GM18861 (cell line): Measurements from ENCODE around the gene FARS2.

Experiments
- ATAC-seq: cut with Tn5 transposase; IDR thresholded peaks from one replicate; pipeline ENCODE4 v1.9.1; 2021; ENCODE audit not compliant: unreplicated experiment

Gene FARS2

DNA sequence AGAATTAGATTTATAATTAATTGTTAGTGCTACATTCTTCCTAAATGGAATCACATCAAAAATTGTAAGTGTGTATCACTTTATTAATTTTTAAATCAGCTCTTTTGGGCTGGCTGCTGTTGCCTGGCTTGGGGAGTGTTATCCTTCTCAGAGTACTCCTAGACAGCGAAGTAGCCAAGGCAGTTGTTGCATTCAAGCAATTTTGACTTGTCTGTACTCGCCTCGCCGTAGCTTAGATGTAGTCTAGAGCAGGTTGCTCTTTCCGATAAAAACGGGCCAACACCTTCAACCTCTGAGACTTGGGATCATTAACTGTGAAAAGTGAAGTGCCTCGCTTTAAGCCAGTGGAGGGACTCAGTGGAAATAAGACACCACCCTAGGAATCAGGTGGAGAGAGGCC, 151.3 kb downstream of the FARS2 start:
- no peak for ATAC-seq

DNA sequence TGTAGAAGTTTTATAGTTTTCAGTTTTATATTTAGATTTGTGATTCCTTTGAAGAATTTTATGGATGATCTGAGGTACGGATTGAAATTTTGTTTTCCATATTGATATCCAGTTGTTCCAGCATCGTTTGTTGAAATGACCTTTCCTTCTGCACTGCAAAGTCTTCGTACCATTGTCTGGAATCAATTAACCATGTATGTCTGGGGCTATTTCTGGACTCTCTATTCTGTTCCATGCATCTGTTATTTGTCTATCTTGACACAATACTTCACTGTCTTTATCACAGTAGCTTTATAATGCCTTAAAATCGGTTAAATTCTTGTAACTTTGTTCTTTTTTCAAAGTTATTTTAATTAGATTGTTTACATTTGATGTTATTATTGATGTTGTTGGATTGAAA, 154.9 kb downstream of the FARS2 start:
- no peak for ATAC-seq

- no peak for ATAC-seq
These were observed 161.1 kb downstream of the FARS2 start for GRCh38 chr6:5422321-5422915.

- no peak for ATAC-seq
These were observed 161.9 kb downstream of the FARS2 start for GRCh38 chr6:5423251-5423650.

GRCh38 chr6:5424726-5425125, 163.4 kb downstream of the FARS2 start:
- ATAC-seq: no peak

DNA sequence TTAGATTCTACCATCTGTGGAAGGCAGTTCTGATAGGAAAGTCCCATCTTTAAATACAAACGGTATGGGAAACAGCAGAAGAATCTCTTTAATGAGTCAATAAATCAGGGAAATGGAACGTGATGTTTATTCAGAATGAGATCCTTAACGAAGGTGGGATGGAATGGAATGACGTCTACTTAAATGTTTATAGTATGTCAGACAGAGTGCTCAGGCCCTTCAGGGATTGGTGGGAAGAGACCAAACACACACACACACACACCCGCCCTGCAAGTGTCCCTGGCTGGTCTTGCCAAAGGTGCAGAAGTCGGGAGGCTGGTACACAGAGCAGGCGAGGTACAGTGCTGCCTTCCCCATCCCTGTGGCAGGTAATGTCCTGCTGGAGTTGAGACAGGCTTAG, 164.0 kb downstream of the FARS2 start:
- no peak for ATAC-seq

GRCh38 chr6:5425797-5426196, 164.5 kb downstream of the FARS2 start:
- ATAC-seq: no peak

DNA sequence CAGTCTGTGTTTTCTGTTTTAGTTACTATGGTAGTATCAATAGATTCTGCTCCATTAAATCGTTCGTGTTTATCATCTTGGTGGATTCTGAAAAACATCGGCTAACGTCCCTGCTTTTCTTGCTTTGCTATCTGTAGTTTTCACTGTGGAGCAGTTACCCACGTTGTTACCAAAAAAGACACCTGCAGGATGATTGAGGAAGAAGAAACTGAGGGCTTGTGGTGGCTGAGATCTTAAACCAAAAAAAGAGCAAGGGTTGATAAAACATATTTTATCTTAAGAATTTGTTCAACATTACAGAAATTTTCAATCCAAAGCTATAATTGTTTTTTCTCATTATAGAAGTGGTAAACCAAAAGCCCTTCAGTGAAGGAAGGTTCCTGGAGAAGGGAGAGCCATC, 166.3 kb downstream of the FARS2 start:
- ATAC-seq: no peak

- no peak for ATAC-seq
These were observed 172.0 kb downstream of the FARS2 start for GRCh38 chr6:5433324-5433723.

GRCh38 chr6:5435449-5435848, 174.1 kb downstream of the FARS2 start:
- ATAC-seq: no peak

DNA sequence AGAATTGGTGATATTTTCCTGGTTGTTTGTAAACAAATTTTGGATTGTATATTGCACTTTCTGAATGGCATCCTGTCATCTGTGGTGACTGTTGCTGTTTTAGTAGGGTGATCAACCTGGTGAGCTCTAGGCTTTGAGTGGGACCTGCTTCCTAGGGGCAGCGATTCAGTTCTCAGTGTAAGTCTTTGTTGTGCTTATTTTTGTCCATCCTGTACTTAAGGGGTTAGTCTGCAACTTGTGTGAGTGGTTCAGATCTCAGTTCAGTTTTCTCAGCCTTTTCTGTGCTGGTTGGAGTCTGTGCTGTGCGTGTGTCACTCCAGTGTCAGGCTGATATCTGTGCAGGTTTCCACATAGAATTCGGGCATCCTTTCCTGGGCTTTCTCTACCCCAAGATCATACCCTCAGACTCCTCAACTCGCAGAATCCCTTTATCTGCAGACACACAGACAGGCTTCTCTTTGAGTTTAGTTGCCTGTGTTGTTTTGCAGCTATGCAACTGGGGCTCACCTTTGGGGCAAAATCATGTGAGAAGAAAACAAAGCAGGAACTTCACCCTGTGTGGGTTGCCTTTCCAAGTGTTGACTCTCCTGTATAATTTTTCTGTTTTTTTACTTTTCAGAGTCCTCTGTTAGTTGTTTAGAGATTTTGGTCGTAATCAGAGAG, 177.7 kb downstream of the FARS2 start:
- no peak for ATAC-seq

- ATAC-seq: no peak
These were observed 178.4 kb downstream of the FARS2 start for GRCh38 chr6:5439749-5440148.

DNA sequence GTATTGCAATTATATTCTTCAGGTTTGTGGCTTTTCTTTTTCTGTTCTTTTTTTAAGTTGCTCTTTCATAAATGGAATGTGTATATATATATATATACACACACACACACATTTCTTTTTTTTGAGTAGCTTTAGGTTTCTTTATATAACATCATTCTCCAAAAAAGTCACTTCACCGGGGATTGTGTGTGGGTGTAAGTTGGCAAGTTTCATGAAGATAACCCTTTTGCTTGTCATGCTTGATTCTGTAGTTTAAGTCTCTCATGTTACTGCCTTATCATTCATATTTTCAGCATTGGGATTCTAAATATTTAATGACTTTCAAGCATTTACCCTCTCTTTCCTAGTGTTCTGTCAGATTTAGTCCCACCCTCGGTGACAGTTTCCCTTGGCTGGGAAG, 181.0 kb downstream of the FARS2 start:
- ATAC-seq: no peak

- ATAC-seq: no peak
These were observed 181.6 kb downstream of the FARS2 start for GRCh38 chr6:5442916-5443315.

- ATAC-seq: no peak
These were observed 182.2 kb downstream of the FARS2 start for GRCh38 chr6:5443491-5443890.

GRCh38 chr6:5446362-5447075, 185.2 kb downstream of the FARS2 start:
- ATAC-seq: no peak

- no peak for ATAC-seq
These were observed 186.6 kb downstream of the FARS2 start for GRCh38 chr6:5447921-5448320.

DNA sequence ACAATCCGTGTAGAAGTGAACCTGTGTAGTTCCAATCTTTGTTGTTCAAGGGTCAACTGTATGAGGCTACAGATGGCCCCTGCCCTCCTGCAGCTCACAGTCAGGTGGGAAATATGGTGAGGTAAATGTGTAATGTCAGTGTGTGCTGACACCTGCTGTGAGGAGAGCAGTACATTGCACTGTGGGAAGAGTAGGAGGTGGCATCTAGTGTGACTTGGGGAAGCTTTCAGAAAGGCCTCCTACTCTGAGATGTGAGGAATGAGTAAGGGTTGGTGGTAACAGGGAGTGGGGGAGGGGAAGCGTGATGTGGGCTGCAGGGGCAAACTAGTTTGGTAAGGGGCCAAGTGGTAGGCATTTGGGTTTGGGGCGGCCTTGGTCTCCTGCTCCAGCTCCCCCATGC, 188.8 kb downstream of the FARS2 start:
- no peak for ATAC-seq

GRCh38 chr6:5453546-5453945, 192.2 kb downstream of the FARS2 start:
- no peak for ATAC-seq

DNA sequence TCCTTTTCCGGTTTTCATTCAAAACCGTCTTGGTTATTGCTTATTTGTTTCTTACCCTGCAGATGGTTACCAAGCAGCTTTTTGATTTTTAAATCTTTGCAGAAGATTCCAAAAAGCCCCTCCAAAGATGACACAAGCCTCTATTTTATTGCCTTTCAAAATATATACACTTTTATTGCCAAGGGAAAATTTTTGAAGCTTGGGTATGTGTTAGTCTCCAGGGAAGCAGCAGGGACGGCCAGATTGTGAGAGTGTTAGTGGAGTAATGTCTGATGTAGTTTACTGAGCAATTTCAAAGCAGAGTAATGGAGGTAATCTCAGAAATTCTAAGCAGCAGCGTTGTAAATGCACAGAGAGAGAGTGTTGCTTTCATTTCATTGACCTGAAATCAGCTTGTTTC, 193.8 kb downstream of the FARS2 start:
- no peak for ATAC-seq

DNA sequence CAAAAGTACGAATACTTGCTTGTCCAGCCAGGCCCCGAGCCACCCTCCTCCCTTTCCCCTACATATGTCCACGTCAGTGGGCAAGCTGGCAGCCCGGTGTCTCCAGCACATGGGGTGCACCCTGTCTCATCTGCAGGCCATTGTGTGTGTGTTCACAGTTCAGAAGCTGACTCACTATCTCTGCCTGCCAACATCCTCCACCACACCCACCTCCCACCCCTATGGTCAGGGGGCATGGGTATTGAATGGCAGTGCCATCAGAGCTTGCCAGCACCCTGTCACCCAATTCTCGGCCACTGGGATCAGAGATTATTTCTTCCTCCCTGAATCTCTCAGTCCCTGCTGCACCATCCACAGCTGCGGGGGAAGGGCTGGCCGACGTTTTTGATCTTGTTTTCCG, 195.7 kb downstream of the FARS2 start:
- ATAC-seq: no peak

DNA sequence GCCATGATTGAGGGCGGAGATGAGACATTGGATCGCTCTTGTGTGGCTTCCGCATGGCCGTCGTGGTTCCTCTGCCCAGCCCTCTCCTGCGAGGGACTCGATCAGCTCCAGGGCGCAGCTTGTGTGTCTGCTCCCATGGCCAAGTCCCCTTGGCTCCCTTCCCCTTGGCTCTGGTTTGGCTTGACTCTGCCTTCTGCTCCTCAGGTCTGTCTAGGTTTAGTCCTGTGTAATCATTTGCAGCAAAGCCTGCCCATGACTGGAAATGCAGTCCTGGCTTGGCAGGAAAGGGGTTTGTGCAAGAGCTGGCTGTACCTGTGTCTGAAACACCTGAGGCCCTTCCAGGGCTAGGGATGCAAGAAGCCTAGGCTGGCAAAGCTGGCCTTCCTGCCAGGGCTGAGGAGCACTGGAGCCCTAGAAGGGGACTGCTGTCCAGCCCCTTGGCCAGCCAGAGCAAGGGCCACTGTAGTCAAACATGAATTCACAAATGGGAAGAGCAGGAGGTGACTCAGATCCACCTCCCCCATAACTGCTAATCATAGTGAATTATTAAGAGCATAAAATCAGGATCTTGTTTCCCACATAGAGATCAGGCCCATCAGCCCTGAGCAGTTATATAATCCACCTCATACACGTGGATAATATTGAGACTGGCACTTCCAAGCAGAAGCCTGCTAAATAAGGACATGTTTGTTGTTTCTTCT, 196.8 kb downstream of the FARS2 start:
- no peak for ATAC-seq
